DOHH2 (cell line): ENCODE results near the gene TRAPPC5.

Experiments used
- H3F3A ChIP-seq: fragments of 200-600 bp; sonication (generic), shearing (Covaris generic); 2 replicates; pipeline ENCODE4 v1.6.0; 2016; ENCODE audit warnings: antibody characterized with exemption, mild to moderate bottlenecking; ENCODE audit not compliant: control insufficient read depth, insufficient read depth
- H3K27ac ChIP-seq: fragments of 200-600 bp; sonication (generic); 2 replicates; pipeline ENCODE4 v1.5.1; 2014; ENCODE audit warnings: low read depth, mild to moderate bottlenecking, low read length, moderate library complexity
- H3K27me3 ChIP-seq: fragments of 200-600 bp; sonication (generic); 2 replicates; pipeline ENCODE4 v1.6.1; 2014; ENCODE audit warnings: mild to moderate bottlenecking, low read length, mixed read lengths; ENCODE audit not compliant: control insufficient read depth
- H3K36me3 ChIP-seq: fragments of 200-600 bp; sonication (generic); 2 replicates; pipeline ENCODE4 v1.6.1; 2014; ENCODE audit warnings: mild to moderate bottlenecking, low read length, moderate library complexity, mixed read lengths; ENCODE audit not compliant: control insufficient read depth
- H3K4me1 ChIP-seq: fragments of 200-600 bp; sonication (generic); 2 replicates; pipeline ENCODE4 v1.6.1; 2014; ENCODE audit warnings: mild to moderate bottlenecking, low read length, mixed read lengths; ENCODE audit not compliant: control insufficient read depth
- H3K4me2 ChIP-seq: fragments of 200-600 bp; sonication (generic); 2 replicates; pipeline ENCODE4 v1.6.0; 2014; ENCODE audit warnings: mild to moderate bottlenecking, low read length, moderate library complexity
- H3K4me3 ChIP-seq: fragments of 200-600 bp; sonication (generic); 2 replicates; pipeline ENCODE4 v1.5.1; 2014; ENCODE audit warnings: mild to moderate bottlenecking, low read length, mixed read lengths
- H3K79me2 ChIP-seq: fragments of 200-600 bp; sonication (generic); 2 replicates; pipeline ENCODE4 v1.6.1; 2014; ENCODE audit warnings: mild to moderate bottlenecking, low read length, mixed read lengths; ENCODE audit not compliant: control insufficient read depth
- H3K9me2 ChIP-seq: fragments of 200-600 bp; sonication (generic); replicated peaks from 2 replicates; pipeline ENCODE4 v1.6.1; 2014; ENCODE audit warnings: mild to moderate bottlenecking, low read length, mixed read lengths; ENCODE audit not compliant: control insufficient read depth
- H3K9me3 ChIP-seq: fragments of 200-600 bp; sonication (generic); 2 replicates; pipeline ENCODE4 v1.6.1; 2014; ENCODE audit warnings: antibody characterized with exemption, low read length, mixed read lengths; ENCODE audit not compliant: control insufficient read depth, insufficient read depth
- H4K20me1 ChIP-seq: fragments of 200-600 bp; sonication (generic); 2 replicates; pipeline ENCODE4 v1.6.0; 2014; ENCODE audit warnings: low read depth, mild to moderate bottlenecking, antibody characterized with exemption, low read length, moderate library complexity; ENCODE audit not compliant: control insufficient read depth, insufficient read depth
- EZH2phosphoT487 ChIP-seq: fragments of 200-600 bp; sonication (generic); IDR thresholded peaks from 2 replicates; pipeline ENCODE4 v1.6.1; 2017; ENCODE audit warnings: borderline replicate concordance, mild to moderate bottlenecking, antibody characterized with exemption, low read length, moderate library complexity, mixed read lengths
- TF ChIP-seq, protein P1 (sequence below): fragments of 200-600 bp; sonication (generic); IDR thresholded peaks from one replicate; pipeline ENCODE4 v1.5.1; 2014; ENCODE audit warnings: antibody characterized with exemption, mild to moderate bottlenecking, low read depth, low read length; ENCODE audit not compliant: poor library complexity, severe bottlenecking

The TRAPPC5 gene

GRCh38 chr19:7669641-7670040, 11.0 kb upstream of the TRAPPC5 start:
- no peaks in the 10 kb centered on the region for H3F3A ChIP-seq
- TF ChIP-seq EZH2phosphoT487 = no peak
- TF ChIP-seq, protein P1, sequence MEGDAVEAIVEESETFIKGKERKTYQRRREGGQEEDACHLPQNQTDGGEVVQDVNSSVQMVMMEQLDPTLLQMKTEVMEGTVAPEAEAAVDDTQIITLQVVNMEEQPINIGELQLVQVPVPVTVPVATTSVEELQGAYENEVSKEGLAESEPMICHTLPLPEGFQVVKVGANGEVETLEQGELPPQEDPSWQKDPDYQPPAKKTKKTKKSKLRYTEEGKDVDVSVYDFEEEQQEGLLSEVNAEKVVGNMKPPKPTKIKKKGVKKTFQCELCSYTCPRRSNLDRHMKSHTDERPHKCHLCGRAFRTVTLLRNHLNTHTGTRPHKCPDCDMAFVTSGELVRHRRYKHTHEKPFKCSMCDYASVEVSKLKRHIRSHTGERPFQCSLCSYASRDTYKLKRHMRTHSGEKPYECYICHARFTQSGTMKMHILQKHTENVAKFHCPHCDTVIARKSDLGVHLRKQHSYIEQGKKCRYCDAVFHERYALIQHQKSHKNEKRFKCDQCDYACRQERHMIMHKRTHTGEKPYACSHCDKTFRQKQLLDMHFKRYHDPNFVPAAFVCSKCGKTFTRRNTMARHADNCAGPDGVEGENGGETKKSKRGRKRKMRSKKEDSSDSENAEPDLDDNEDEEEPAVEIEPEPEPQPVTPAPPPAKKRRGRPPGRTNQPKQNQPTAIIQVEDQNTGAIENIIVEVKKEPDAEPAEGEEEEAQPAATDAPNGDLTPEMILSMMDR = no peak
- H3K79me2 ChIP-seq = no peaks in the 10 kb centered on the region
- H3K9me2 ChIP-seq = no peaks in the 10 kb centered on the region
- H4K20me1 ChIP-seq = no peaks in the 10 kb centered on the region
- H3K36me3 ChIP-seq = no peaks in the 10 kb centered on the region
- H3K27me3 ChIP-seq = peaks cover 5% of the 10 kb centered on the region
- H3K9me3 ChIP-seq = peaks cover 7% of the 10 kb centered on the region; the same call in 1 of the 2 replicates
- no peak overlapping the region for H3K4me2 ChIP-seq
- peaks cover 9% of the 10 kb centered on the region for H3K4me1 ChIP-seq
- no peak overlapping the region for H3K27ac ChIP-seq
- no peak overlapping the region for H3K4me3 ChIP-seq

- H3K4me1 ChIP-seq = peaks cover 12% of the 10 kb centered on the region
- no peaks in the 10 kb centered on the region for H3K36me3 ChIP-seq
- no peaks in the 10 kb centered on the region for H3F3A ChIP-seq
- no peak overlapping the region for H3K27ac ChIP-seq
- peak overlapping the region; percentile 30; the same call in 1 of the 2 replicates for H3K4me2 ChIP-seq
- no peaks in the 10 kb centered on the region for H3K9me2 ChIP-seq
- H4K20me1 ChIP-seq = no peaks in the 10 kb centered on the region
- peaks cover 7% of the 10 kb centered on the region; the same call in 1 of the 2 replicates for H3K9me3 ChIP-seq
- H3K27me3 ChIP-seq = peaks cover 5% of the 10 kb centered on the region
- H3K4me3 ChIP-seq = no peak overlapping the region
- no peaks in the 10 kb centered on the region for H3K79me2 ChIP-seq
- TF ChIP-seq EZH2phosphoT487 = no peak
- TF ChIP-seq, protein P1 = no peak
Observed at GRCh38 chr19:7670150-7670783, 10.4 kb upstream of the TRAPPC5 start.

DNA sequence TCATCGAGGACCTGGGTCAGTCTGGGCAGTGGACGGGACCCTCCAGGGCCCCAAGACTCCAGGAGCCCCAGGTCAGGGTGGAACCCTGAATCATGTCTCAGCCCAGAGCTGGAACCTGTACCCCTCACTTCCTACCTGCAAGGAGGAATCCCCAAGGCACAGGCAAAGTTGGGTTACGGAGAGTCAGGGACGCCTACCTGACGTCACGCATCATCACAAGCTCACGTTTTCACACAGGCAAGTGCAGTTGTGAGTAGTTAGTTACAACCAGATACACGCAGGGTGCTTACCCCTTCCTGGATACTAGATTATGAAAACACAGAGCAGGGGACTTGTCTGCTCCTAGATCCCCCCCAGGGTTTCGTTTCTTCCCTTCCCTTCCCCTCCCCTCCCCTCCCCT, 9.8 kb upstream of the TRAPPC5 start:
- H4K20me1 ChIP-seq = no peaks in the 10 kb centered on the region
- no peak overlapping the region for H3K27ac ChIP-seq
- H3K79me2 ChIP-seq = no peaks in the 10 kb centered on the region
- H3K36me3 ChIP-seq = no peaks in the 10 kb centered on the region
- peaks cover 17% of the 10 kb centered on the region for H3K4me1 ChIP-seq
- H3K9me3 ChIP-seq = peaks cover 7% of the 10 kb centered on the region; the same call in 1 of the 2 replicates
- no peak overlapping the region for H3K4me2 ChIP-seq
- no peaks in the 10 kb centered on the region; the same call in 1 of the 2 replicates for H3F3A ChIP-seq
- TF ChIP-seq EZH2phosphoT487 = no peak
- TF ChIP-seq, protein P1 = no peak
- no peaks in the 10 kb centered on the region for H3K9me2 ChIP-seq
- H3K27me3 ChIP-seq = peaks cover 5% of the 10 kb centered on the region
- no peak overlapping the region for H3K4me3 ChIP-seq
